DMS 273 (cell line): ENCODE measurements around the gene ENPP1.
"Not testable (repeated sequence)": the region's sequence is repeated elsewhere in the genome, so short reads cannot be mapped to it uniquely, and the experiment has no call there.

ENCODE experiments used
- DNase-seq: peaks from one replicate; lab custom pipeline; 2025; ENCODE audit not compliant: unreplicated experiment; lab: John Stamatoyannopoulos, UW

ENPP1 gene

GRCh38 chr6:131828080-131828479 lies 20.3 kb downstream of the ENPP1 start:
- DNase-seq, result no peak

- DNase-seq, result peak; percentile 20
Measured at GRCh38 chr6:131828951-131829350, 21.1 kb downstream of the ENPP1 start.

GRCh38 chr6:131831392-131831791 lies 23.6 kb downstream of the ENPP1 start:
- no peak for DNase-seq

DNA sequence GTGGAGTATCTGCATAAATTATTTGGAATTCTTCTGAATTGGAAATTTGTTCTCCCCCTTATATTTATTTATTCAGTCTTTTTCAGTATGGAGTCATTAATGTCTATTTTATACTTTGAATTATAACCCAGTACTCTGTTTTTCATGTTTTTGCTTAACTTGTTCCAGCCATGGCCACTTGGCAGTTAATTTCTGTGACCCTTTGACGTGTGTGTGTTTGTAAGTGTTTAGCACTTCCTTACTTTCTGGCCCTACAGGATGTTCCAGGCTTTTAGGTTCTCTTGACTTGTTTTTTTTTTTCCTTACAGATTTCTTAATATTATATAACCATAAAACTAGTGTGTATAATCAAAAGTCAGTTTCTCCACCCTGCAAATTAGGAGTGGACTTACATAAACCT lies 24.1 kb downstream of the ENPP1 start:
- no peak for DNase-seq

- DNase-seq, result no peak
Measured at GRCh38 chr6:131832363-131832762, 24.5 kb downstream of the ENPP1 start.

GRCh38 chr6:131838051-131838450 lies 30.2 kb downstream of the ENPP1 start:
- DNase-seq, result no peak

DNA sequence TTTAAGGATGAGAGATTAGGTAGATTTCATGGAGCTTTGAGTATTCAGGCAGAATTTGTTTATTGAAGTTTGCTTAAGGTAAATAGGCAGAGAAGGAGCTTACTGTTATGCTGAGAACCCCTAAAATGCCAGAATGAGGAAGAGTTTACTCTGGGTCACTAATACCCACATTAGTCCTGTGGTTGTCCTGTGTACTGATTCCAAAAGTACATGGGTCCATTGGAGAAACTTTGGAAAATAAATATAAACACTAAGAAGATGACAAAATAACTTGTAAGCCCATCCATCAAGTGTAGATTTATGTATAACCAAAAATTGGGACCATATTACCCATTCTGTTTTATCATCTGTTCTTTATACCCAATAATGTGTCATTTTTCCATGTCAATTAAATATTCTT lies 31.6 kb downstream of the ENPP1 start:
- no peak for DNase-seq

GRCh38 chr6:131840441-131840840 lies 32.6 kb downstream of the ENPP1 start:
- DNase-seq, result no peak

DNA sequence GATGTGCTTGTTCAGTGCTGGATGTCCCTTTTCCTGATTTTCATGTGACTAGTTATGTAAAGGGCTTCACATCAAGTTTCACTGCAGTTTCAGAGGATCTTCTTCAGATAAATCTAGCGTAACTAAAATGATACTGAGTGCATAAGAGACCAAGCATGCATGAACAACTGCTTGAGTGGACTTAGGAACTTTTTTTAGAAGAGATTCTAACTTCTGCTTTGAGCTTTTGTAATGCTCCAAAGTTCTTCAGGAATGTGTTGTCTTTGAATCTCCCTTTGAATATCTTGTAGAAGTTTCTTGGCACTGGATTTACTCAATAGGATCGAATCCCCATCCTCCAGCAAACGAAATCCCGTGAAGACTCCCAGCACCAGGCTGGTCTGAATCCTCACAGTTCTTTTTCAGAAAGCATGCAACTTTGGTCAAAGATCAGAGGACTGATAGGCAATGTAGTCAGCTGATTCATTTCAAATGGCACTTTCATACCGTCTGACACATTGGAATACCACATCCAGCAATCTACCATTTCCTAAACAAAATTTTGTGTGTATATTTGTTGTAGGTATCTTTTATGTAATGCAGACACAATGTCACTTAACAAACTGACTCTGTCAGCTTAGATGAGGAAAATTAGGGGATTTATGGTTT lies 33.2 kb downstream of the ENPP1 start:
- no peak for DNase-seq

- no peak for DNase-seq
Measured at GRCh38 chr6:131843768-131844167, 35.9 kb downstream of the ENPP1 start.

- DNase-seq, result no peak
Measured at GRCh38 chr6:131844243-131844841, 36.5 kb downstream of the ENPP1 start.

- DNase-seq, result no peak
Measured at GRCh38 chr6:131846023-131846663, 38.3 kb downstream of the ENPP1 start.

DNA sequence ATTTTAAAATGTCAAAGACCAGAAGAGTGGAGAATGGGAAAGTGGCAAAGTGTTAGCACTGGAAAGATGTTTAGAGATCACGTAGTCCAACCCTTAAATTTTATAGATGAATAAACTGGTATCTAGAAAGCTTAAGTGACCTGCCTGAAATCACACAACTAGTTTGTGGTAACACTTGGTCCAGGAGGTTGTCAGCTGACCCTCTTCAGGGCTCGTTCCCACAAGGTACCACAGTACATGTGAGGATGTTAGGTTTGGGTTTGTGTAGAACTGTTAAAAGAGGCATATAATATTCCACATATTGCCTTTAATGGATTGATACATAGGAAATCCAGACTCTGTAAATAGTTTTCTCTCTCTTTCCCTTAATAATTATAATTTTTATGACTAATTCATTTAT lies 39.1 kb downstream of the ENPP1 start:
- no peak for DNase-seq

DNA sequence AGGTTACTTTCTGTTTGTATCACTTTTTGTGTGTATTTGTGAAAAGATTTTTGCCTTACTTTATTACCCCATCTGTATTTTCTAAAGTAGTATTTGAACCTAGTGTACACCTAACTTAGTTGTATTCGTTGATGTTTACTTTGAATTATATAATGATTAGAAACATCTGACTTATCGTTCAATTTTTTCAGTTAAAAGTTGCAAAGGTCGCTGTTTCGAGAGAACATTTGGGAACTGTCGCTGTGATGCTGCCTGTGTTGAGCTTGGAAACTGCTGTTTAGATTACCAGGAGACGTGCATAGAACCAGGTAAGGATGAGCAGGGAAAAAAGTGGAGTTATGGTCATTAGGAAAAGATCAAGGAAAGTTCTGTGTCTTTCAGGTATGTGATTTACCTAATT lies 42.0 kb downstream of the ENPP1 start:
- DNase-seq, result no peak

- no peak for DNase-seq
Measured at GRCh38 chr6:131851049-131851769, 43.4 kb downstream of the ENPP1 start.

DNA sequence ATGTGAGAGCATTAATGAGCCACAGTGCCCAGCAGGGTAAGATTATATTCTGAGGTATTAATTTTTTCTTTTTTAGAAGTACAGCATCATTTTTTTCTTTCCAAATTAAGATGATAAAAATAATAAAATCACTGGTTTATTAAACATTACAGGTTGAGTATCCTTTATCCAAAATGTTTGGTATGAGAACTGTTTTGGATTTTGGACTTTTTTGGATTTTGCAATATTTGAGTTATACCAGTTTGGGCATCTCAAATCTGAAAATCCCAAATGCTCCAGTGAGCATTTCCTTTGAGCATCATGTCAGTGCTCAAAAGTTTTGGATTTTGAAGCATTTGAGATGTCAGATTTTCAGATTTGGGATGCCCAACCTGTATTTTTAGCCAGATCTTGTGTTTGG lies 44.4 kb downstream of the ENPP1 start:
- DNase-seq, result no peak

- no peak for DNase-seq
Measured at GRCh38 chr6:131854803-131855202, 47.0 kb downstream of the ENPP1 start.

DNA sequence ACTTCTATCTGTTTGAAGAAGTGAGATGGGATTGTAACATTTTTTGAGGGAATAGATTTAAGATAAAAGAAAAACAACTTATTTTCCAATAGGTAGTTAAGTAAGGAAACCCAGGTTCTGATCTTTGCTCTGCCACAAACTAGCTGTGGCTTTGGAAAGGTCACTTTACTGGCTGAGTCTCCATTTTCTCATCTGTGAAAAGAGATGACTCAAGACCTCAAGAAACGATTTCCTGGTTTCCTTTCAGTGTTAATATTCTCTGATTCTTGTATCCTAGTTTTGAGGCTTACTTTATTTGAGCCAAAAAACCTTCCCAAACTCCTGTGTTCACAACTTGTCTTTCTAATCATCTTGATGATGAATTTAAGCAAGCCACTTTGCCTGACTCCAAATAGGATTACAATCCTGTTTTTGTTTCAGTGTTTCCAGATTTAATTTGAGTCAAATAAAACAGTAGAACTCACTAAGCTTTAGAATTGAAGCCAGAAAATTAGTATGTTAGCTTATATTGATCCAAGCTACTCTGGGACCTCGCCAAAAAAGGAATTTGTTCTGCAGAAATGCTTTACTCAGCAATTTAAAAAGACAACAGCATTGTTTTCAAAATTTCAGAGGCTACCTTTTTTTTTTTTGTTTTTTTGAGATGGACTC lies 51.1 kb downstream of the ENPP1 start:
- no peak for DNase-seq

DNA sequence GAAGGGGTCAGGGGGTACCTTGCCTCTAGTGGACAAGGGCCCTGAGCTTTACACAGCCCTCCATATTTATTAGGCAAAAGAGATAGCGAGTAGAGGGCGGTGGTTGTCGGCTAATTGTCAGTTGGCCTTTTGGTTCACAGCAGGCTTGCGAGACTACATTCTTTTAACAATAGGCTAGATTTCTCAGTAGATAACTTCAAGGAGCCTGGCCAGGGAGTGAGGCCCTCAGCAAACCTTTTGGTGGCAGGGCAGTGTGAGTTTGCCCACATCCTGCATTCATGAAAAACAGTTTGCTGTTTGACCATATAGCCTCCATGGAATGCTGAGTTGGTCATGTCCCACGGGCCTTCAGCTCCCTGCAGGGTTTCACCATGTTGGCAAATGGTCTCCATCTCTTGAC lies 51.8 kb downstream of the ENPP1 start:
- DNase-seq, result not testable (repeated sequence)

DNA sequence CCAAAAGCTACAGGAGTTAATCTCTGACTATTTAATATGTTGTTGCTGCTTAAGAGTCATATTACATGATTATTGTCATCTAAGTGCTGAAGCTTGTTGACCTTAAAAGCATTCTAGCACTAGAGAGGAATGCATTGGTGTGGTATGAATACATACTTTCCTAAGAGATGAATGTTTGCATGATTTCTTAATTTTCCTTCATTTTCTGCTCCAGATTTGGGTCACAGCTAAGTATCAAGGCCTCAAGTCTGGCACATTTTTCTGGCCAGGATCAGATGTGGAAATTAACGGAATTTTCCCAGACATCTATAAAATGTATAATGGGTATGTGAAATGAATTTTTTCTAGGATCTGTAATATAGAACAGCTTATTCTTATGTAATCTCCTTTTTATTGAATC lies 53.6 kb downstream of the ENPP1 start:
- no peak for DNase-seq

GRCh38 chr6:131862476-131862875 lies 54.7 kb downstream of the ENPP1 start:
- DNase-seq, result no peak
